ENCODE measurements around the gene DTX3.
"Not testable (repeated sequence)": the region's sequence is repeated elsewhere in the genome, so short reads cannot be mapped to it uniquely, and the experiment has no call there.

The DTX3 gene

DNA sequence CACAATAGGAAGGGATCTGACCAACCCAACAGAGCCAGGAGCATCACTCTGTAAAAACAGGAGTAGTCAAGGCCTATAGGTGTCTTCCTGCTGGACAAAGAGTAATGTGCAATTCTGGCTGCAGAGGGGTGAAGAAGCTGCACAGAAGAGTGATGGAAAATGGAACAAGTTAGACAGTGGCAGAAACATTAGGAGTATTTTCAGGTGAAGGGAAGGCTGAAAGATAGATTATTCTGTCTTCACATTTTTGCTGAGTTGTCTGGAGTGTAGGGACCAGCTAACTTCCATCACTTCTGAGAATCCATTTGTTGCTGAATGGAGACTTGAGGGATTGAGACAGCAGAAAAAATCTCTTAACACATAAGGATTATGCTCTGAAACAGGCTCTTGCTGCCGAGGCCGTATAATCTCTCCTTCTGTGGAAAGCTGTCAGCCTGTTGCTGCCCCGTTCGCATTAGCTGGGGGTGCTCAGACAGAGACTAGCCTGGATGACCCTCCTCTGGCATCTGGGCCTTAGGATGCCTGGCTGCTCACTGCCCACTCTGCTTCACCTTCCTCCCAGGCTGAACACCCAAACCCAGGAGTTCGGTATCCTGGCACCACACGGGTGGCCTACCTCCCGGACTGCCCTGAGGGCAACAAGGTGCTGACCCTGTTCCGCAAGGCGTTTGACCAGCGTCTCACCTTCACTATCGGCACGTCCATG is 3.5 kb downstream of the DTX3 start:
- FAIRE-seq, result no peak

DNA sequence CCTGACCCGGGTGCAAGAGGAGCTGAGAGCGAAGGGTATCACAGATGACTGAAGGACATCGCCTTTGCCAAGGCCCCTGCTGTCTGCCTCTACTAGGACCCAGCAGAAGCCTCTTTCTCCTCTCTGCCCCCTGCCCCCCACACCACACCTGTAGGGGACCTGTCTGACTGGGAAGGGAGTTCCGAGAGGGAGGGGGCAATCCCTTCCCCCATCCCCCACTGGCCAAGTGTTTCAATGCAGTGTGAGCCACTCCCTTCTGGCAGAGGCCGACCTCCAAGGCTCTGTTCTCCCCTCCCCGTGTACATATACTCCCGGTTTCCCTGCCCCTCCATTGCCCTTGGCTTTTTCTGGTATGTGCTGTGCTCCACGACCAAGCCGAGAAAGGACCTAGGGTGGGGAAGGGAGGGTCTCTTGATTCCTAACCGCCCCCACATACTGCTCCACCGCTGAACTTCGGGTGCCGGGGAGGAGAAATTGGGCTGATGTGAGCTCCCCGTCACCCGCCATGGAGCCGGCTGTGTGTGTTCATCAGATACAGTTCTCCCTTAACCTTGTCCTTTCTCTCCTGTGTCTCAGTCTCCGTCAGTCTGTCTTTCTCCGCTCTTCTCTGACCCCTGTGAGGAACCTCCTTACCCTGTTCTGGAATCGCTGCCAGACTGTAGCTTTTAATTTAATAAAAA is 4.6 kb downstream of the DTX3 start:
- FAIRE-seq, result no peak

DNA sequence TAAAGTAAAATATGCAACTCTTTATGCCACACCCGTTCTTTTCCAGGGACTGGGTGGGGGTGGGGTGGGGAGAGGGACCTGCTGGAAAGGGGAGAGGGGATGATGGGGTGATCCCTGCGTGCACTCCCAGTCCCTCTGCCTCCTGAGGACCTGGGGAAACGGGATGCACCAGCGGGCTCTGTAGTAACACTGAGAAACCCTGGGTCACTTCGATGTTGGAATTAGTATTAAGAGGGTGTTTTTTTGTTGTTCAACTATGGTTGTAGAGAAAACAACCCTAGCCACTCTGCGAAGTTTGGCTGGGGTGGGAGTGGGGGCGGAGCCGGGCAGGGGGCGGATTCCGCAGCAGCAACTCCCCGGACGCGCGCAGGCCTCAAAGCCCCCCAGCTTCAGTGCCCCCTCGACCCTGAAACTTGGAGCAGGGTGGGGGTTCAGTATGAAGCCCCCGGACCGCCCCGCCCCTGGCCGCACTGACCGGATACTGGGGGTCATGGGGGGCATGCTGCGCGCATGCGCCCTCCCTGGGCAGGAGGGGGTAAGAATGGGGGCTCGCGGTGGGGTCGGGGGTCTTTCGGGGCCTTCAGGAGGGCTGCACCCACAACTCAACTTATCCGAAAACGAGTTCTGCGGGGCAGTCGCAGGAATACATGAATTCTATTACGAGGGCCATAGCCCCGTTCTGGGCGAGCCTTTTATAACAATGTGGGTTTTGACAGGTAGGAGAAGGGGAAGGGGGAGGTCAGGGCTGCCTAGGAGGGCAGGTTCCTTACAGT is 5.3 kb downstream of the DTX3 start:
- FAIRE-seq, result no peak

- FAIRE-seq, result no peak
These were observed 6.0 kb downstream of the DTX3 start for GRCh38 chr12:57610554-57611107.

DNA sequence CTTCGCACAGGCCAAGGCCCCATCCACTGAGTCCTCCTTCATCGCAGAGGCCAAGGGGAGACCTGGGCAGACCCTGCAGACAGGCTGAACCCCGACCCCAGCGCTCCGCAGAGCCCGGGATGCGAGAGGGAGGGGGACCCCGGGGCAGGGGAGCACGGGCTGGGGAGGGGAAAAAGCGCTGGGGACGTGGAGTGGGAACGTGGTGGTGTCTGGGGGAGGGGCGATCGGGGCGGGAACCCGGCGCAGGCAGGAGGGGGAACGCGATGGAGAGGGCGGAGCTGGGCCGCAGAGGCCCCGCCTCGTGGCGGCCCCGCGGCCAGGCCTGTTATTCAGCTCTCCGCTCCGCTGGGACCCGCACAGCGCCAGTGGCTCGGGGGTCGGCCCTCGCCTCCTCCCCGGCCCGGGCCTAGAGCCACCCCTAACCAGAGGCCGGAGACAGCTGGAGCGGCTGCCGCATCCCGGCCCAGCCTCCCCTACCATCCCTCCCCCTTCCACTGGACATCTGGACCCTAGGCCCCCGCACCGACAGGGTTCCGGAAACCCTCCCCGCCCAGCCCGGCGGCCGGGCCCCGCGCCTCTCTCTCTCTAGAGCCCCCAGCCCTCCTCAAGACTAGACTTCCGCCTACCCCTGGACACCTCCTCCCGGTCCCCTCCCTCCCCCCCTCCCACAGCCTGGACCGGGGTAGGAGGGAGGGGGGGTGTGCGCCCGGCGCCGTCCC is 6.6 kb downstream of the DTX3 start, which contains the start of gene ARHGEF25:
ARHGEF25 (plus strand) TSS at position 328 of the 719 bp plus-strand sequence. CDS start 460 bp downstream, outside the sequence.
- no peak for FAIRE-seq

- FAIRE-seq, result no peak
These were observed 7.4 kb downstream of the DTX3 start for GRCh38 chr12:57611827-57612710.

DNA sequence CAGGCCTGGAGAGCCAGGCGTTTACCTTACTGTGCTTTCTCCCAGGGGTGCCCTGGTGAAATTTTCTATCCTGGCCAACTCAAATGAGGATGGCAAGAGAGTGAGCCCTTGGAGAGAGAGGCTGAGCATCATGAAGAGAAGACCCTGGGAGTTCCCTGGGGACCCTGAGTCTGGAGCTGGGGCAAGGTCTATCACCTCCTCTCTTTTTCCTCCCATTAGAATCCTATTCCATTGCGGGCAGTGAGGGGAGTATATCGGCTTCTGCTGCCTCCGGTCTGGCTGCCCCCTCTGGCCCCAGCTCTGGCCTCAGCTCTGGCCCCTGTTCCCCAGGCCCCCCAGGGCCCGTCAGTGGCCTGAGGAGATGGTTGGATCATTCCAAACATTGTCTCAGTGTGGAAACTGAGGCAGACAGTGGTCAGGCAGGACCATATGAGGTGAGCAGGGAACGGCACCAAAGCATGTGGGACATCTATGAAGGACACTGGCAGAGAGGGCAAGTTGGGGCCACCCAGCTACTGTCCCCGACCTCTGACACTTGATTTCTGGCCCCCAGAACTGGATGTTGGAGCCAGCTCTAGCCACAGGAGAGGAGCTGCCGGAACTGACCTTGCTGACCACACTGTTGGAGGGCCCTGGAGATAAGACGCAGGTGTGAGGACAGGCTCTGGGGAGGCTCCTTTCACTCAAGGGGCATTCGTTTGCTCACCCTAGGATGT is 8.2 kb downstream of the DTX3 start:
- FAIRE-seq, result no peak

DNA sequence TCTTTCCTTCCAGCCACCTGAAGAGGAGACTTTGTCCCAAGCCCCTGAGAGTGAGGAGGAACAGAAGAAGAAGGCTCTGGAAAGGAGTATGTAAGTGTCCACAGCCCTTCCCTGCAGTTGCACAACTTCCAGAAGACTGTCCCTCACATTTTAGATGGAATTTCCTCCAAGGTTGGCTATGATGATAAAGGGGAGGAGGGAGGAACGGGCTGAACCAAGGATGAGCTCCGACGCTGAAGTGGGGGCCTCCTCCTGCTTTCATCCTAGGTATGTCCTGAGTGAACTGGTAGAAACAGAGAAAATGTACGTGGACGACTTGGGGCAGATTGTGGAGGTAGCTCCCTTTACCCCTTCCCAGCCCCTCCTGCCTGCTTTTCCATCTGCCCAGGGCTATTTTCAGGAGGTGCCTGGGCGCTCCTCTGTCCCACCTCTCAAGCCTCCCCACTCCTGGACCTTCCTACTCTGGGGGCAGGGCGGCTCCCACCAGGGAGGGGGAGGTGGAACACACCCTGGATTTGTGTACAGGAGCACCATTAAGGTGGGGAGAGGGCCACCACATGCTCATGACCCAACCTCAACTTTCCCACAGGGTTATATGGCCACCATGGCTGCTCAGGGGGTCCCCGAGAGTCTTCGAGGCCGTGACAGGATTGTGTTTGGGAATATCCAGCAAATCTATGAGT is 8.9 kb downstream of the DTX3 start:
- no peak for FAIRE-seq

- no peak for FAIRE-seq
These were observed 9.7 kb downstream of the DTX3 start for GRCh38 chr12:57614178-57614947.

- FAIRE-seq, result no peak
These were observed 10.4 kb downstream of the DTX3 start for GRCh38 chr12:57614948-57615500.

DNA sequence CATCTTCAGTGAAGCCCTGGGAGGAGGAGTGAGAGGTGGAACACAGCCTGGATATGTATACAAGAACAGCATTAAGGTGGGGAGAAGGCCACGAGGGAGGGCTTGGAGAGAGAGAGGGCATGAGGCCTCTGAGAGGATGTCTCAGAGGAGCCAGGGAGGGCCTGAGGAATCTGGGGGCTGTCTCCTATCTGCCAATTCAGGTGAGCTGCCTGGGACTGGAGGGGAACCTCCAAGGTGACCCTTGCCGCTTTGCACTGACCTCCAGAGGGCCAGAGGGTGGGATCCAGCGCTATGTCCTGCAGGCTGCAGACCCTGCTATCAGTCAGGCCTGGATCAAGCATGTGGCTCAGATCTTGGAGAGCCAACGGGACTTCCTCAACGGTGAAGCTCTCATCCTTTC is 11.0 kb downstream of the DTX3 start:
- no peak for FAIRE-seq

GRCh38 chr12:57616383-57617101 is 11.9 kb downstream of the DTX3 start:
- no peak for FAIRE-seq

GRCh38 chr12:57617942-57618341 is 13.3 kb downstream of the DTX3 start:
- no peak for FAIRE-seq

DNA sequence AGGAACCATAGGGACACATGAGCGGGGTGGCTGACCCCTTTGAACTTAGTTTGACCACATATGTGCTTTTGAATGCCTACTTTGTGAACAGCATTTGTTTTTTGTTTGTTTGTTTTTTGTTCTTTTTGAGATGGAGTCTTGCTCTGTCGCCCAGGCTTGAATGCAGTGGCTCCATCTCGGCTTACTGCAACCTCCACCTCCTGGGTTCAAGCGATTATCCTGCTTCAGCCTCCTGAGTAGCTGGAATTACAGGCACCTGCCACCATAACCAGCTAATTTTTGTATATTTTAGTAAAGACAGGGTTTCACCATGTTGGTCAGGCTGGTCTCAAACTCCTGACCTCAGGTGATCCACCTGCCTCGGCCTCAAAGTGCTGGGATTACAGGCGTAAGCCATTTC is 13.8 kb downstream of the DTX3 start:
- not testable (repeated sequence) for FAIRE-seq

DNA sequence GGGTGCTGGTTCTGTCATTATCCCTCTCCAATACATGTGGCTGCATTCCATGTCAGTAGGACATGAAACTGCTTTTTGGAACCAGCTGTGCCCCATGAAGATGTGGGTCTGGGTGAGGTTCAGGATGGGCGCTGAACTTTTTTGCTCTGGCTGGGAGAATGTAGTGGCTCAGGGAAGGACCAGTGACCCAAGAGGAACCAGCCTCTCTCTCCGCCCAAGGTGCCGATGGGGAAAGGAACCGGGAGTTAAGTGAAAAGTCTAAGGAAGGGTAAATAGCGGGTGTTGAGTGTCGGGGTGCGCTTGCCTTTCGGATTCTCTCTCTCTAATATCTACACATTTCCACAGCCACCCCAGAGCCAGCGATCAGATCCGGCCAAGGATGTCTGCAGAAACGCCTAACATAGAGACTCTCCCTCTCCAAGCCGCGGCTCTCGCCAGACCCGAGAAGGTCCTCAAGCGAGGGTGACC is 14.4 kb downstream of the DTX3 start:
- FAIRE-seq, result no peak

- FAIRE-seq, result no peak
These were observed 15.0 kb downstream of the DTX3 start for GRCh38 chr12:57619434-57620244.

DNA sequence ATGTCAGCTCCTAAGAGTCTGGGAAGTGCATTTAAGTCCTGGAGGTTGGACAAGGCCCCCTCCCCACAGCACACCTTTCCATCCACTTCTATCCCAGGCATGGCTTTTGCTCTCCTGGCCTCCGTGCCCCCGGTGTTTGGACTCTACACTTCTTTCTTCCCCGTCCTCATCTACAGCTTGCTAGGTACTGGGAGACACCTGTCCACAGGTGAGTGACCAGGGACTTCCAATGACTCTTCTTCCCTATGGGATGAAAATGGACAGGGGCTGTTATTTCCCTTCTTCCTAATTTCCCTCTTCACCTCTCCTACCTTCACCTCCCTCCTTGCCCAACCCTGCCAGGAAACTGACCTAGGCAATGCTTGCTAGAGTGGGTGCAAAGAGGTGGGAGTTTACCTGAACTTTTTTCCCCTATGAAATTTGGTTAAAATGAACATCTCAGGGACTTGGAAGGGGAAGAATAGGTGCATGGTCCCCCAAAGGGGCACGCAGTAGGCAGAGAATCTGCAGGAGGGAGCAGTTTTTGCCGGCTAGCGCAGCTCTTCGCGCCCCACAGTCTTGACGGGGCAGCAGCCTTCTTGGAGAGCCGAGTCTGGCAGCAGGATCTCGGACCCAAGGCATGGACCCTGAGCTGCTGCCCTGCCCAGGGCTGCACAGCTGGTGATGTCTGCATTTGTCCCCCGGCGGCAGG is 15.8 kb downstream of the DTX3 start:
- FAIRE-seq, result no peak

Data from A204.1 (cell line).